Daoy (cell line): Measurements from ENCODE around the gene ITPR3. TPM values are rescaled to one million over a fixed set of nuclear protein-coding genes. Genes with fewer than 3 reads are reported as not detected.

Source experiments
- DNase-seq: peaks from one replicate; pipeline ENCODE4 v3.0.0-alpha.2; 2015; ENCODE audit warnings: low read depth
- total RNA-seq: library from RNA; depleted of rRNA; stranded (reverse); fragments of >200 nt; shearing (Covaris generic); gene quantifications from 2 replicates; pipeline ENCODE4 v1.2.3, GENCODE V29; 2014; rRNA removed

Gene ITPR3
- total RNA-seq, result 10.4 and 12.6 TPM in 2 replicates

DNA sequence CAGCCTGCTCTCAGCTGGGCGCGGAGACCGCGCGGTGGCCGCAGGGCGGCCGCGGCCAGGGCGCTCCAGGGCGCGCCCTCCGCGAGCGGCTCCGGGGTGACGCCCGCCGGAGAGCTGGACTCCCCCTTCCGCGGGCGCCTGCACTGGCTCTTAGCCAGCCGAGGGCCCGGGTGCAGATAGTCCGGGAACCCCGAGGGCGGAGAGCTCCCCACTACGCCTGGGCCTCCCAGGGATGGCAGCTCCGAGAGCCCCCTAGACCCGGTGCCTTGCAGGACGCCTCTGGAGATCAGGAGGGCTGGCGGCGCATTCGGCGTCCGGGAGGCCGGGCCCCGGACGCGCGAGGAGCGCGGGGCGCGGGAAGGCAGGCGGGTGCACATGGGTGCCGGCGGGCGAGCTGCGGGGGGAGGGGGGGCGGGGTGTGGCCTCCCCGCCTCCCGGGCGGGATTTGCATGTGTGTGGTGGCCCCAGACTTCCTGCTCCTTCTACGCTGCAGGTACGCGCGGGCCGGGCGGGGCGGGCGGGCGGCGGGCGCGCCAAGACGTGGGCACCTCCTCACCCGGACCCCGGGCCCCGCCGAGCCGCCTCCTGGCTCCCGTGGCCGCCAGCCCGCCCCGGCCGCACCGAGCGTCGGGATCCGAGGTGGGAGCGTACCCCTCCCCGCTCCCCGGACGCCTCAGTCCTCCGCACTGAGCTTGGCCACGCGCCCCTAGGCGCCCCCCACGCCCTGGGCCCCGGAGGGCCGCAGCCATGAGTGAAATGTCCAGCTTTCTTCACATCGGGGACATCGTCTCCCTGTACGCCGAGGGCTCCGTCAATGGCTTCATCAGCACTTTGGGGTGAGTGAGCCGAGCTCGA, at the start of gene ITPR3:
Gene ITPR3 (plus strand): TSS at position 467 of the 855 bp plus-strand sequence. CDS start 281 bp downstream, at position 748.
- DNase-seq, result peak; percentile 83

DNA sequence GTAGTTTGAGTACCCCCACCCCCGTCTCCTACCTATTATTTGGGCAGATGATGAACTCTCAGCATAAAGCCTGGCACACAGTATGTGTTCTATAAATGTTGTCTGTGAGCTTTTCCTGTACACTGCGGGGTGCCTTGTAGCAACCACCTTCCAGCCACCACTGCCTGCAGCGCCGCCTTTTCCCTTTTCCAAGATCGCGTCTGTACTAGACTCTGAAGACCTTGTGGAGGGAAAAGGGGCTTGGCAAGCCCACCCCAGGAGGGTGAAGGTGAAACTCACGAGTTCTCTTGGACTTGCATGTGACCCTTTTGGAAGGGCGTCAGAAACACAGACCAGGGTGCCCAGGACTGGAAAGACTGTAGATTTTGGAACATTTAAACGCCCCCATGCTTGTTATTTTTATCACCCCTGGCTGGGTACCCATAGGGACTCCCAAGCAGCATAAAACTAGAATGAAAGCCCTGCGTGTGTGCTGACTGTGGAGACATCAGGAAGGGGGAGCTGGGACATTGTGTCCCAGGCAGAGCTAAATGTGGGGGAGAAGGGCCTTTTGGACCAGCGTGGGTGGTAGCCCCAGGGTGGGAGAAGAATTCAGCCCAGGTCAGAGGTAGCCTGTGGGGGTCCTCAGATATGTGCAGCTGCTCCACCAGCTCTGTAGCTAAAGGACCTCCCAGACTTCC, 49.3 kb upstream of the ITPR3 start:
- DNase-seq, result no peak

DNA sequence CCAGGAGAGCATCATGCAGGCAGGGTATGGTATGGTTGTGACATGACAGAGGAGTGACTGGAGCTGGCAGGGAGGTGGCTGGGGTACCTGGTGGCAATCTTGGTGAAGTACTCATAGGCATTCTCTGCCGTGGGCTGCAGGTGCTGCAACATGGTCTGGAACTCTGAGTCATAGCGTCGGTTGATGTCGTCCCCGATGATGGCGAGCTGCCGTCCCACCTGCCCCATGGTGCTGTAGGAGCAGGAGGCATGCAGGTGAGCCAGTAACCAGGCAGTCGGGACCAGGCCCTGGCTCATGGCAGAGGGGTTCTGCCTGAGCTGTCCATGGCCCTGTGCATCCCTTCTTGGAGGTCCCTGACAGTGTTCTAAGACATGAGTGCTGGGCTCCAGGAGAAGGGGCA, 45.9 kb upstream of the ITPR3 start:
- no peak for DNase-seq

DNA sequence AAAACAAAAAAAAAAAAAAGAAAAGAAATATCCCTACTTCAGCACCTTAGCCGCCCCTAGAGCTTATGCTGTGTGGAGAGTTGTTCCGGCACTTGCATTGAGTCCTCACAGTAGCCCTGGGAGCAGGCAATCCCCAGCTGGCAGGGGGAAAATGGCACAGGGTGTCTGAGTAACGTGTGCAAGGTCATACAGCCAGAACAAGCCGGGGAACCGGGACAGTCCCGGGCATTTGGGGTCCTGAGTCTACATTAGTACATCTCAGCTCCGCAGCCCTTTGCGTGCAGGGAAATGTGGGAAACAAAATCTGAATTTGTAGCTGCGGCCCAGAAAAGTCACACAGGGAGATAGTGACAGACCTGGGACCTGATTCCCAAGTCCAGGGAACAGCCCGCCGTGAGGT, 44.5 kb upstream of the ITPR3 start:
- no peak for DNase-seq

DNA sequence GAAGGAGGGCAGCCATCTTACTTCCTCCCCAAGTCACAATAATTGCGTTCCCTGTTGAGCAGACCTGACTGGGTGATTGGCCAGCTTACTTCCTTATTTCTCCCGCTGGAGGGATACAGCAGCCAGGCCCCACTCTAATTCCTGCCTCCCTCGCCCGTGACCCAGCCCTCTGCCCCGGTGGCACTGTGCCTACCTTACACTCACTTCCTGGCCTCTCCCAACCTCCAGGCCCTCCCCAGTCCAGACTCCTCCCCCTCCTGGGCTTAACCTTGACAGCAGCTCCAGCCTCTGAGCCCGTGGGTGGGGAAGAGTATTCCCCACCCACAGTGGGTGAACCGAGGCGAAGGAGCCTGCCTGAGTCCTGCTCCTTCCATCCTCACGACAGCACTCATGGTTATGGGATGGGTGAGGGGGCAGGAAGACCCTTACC, 44.0 kb upstream of the ITPR3 start:
- DNase-seq, result peak; percentile 62

DNA sequence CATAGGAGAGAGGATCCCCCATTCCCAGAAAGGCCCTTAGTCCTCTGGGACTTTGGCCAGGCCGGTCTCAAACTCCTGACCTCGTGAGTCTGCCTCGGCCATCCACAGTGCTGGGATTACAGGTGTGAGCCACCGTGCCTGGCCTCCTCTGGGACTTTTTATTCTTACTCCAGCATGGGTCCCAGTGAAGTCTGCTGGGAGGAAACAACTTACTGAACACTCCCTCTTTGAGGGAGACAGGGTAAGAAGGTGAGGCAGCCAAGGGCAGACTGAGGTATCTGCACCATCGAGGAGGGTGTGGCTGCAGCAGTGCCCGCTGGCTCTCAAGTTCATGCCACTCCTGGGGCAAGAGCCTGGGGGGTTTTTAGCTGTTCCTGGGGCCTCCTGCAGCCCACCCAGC, 43.4 kb upstream of the ITPR3 start:
- no peak for DNase-seq

DNA sequence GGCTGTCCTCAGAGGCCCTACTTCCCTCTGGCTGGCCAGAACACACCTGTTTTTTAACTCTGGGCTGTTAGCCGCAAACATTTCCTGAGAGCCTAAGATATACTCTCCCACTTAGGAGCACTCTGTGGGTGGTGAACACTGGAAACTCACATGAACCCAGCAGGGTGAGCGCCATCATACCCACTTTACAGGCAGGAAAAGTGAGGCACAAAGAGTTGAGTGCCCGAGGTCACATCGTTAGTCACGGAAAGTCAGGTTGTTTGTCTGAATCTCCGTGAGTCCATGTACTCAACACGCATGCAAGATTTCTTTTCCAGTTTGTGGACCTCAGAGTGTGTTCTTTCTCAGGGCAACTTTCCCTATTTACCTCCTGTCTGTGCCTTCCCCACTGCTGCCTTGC, 43.0 kb upstream of the ITPR3 start:
- no peak for DNase-seq

DNA sequence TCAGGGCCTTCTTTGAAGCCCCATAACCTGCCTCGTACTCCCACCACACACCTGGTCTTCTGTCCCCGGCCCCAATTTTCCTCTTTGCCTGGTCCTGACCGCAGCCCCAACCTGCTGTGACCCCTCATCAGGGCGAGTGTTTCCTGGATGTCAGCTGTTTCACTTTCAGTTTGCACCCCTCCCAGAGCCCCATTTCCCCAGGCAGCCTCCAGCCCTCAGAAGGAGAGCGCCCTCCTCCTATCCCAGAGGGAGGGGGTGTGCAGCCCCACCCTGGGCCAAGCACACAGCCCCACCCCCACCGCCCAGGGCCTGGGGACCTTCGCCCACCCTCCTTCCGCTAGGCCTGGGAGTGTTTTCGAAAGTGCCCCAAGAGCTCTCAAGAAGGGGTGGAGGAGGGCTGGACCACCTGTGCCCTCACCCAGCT, 42.5 kb upstream of the ITPR3 start:
- no peak for DNase-seq

DNA sequence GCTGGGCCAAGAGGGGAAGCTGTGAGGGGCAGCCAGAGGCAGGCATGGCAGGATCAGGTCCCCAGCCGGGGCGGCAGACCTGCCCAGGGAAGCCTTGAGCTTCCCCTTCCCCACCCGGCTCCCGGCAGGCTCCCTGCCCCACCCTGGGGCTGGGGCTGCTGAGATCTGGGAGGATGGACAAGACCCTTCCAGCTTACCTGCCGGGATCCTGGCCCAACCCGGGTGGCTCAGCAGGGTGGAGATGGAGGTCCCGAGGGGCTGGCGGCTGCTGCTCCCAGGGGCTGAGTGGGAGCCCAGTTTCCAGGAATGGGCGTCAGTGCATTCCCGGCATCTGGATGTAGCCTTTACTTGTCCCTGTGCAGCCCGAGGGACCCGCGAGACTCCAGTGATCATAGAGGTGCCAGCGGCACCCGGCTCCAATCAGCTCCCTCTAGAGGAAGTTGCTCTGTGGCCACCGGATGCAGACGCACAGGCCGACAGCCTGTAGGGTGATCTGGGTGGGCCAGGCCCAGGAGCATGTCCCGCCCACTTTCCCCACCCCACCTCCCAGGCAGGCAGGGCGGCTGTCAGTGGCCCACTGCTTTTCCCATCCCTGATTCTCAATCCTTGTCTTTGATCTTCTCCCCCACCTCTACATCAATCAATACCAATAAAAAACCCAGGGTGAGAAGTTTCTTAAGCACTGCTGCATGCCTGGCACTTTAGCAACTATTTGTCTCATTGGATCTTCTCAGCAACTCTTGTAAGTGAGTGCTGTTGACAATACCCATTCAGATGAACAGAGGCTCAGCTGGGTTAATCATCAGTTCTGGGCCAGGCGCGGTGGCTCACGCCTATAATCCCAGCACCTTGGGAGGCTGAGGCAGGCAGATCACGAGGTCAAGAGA, 41.1 kb upstream of the ITPR3 start, which contains the start of gene BAK1:
Gene BAK1 (minus strand): TSS at position 449 of the 887 bp plus-strand sequence. CDS start 2,672 bp downstream, outside the sequence.
- peak; percentile 96 for DNase-seq

DNA sequence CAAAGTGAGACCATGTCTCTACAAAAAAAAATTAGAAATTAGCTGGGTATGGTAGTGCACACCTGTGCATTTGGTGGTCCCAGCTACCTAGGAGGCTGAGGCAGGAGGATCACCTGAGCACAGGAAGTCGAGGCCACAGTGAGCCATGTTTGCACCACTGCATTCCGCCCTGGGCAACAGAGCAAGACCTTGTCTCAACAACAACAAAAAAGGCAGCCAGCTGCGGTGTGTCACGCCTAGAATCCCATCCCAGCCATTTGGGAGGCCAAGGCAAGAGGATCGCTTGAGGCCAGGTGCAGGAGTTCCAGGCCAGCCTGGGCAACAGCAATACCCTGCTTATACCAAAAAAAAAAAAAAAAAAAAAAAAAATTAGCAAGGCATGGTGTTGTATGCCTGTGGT, 39.9 kb upstream of the ITPR3 start:
- DNase-seq, result no peak

DNA sequence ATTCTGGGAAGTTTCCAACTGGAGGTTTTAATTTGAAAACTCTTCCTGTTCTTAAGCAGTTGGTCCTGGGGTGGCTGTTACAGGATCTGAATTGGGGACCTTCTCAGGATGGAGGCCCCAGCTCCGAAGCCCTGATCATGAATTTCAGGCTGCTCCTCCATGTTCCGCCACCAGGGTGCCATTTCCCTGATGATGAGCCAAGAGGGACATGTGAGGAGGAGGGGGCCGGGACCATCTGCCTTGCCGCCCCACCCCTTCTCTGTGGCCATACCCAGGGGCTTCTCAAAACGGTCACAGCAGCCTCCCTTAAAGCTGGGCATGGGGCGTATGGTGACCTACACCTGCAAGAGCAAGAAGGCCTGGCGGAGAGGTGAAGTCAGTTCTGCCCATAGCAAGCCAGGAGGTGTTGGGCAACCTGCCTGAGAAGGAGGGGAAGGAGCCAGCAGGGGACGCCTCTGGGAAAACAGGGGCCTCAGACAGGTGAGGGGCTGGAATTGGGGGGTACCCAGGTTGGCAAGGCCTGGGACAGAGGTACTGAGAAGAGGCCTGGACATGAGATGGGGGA, 37.4 kb upstream of the ITPR3 start:
- no peak for DNase-seq

DNA sequence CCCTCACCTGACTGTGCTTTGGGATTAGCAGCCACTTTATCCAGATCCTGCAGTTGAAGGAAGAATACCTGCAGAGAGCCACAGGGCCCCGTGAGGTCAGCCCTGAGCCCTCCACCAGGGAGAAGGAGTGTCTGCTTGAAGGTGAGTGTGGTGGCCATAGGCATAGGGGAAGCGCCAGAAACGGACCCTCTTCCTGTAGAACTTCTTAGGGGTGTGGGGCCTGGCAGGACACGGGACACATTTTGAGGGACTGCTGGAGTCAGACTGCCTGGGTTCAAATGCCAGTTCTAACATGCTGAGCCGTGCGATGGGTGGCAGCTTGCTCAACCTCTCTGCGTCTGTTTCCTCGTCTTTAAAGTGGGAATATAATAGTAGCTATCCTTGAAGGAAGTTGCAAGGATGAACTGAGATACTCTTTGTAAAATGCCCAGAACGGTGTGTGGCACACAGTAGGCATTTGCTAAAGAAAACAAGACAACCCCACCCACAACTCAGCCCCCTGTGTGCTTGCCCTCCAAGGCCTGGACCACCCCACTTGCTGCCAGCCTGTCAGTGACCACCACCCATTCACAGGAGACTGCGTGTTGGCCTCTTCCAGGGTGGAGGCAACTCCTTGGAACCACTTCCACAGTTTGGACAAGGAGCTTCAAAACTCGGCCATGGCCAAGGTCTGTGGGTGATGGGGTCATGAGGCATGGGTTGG, 36.3 kb upstream of the ITPR3 start:
- DNase-seq, result no peak

DNA sequence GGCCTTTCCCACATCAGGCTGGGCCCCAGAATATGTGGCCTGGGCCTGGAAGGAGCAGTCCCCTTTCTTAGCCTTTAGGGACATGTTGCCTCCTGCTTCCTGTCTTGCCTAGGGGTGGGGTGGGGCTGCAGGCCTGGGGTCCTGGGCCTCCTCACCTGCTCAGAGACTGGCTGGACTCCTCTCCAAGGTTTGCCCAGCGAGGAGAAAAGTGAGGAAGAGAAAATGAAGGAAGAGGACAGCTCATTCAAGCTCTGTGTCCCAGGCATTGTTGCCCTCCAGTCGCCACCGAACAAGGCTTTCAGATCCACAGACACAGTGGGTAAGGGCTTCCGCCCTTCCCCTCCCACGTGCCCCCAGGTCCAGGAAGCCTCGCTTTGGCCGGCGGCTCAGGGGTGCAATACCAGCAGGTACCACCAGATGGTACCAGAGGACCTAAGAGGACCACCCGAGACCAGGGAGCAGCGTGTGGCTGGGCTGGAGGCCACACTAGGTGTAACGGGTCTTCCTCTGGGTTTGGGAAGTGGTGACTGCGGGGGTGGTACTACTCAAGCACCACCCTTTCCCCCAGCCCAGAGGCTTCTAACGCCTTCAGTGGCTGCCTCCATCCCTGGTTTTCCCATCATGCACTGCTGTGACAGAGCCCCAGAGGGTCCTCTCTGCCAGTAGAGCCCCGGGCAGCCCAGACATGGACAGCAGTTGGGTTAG, 35.6 kb upstream of the ITPR3 start:
- peak; percentile 88 for DNase-seq

DNA sequence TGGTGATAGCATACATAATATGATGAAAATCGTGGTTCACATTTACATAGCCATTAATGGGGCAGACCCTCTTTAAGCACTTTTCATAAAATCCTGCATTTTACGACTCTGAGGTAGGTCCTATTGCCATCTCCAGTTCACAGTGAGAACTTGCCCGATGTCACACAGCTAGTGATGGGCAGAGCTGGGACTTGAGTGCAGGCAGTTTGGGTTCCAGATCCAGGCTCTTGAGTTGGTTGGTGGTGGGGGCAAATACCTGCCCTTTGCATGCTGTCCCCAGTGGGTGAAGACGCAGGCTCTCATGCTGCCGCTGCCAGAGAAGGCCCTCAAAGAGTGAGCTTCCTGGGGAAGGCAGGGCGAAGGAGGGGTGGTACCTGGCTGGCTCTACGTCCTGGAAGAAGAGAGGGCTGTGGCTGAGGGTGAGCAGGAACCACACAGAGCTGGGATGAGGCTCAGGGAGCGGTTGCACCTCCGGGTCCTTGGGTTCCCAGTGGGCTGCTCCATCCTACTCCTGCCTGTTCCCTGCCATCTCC, 34.9 kb upstream of the ITPR3 start:
- DNase-seq, result no peak

DNA sequence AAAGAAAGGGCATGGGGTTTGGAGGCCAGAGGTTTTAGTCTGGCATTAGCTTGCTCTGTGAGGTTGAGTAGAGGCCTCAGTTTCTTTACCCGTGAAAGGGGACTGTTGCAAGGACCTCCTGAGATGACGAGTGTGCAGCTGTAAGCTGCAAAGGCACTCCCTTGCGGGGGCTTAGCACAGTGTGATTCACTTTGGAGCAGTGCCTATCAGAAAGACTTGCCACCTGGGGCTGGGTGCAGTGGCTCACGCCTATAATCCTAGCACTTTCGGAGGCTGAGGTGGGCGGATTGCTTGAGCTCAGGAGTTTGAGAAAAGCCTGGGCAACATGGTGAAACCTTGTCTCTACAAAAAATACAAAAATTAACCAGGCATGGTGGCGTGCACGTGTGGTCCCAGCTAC, 33.6 kb upstream of the ITPR3 start:
- DNase-seq, result peak; percentile 35

DNA sequence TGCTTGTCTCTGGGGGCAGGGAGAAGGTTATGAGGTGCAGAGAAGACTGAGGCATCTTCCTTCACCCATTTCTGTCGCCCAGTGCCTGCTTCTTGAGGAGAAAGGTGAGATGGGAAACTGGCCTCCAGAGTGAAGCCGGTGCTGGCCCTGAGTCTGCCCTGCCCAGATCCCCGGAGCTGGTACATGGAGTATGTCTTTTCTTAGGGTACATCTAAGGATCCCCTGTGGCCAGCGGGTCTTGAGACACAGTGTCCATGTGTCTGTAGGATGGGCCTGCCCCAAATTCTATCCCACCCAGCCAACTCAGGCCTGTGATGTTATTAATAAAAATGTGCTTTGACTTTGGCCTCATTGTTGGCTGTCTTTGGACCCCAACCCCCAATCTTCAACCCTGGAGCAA, 32.2 kb upstream of the ITPR3 start:
- no peak for DNase-seq

DNA sequence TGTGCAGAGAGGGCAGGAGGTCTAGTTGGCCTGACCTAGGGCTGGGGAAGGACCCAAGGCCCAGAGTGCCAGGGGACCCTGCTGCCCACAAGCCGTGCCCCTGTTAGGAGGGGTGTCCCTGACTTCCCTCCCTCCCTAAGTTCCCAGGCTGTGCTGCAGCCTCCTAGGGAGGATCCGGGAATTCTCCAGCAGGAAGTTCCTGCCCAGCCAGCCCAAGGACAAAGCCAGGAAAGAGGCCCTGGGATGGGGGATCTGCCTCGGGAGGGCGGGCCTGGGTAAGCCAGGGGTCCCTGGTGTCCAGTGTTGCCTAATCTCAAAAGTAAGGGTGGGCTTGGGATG, 31.8 kb upstream of the ITPR3 start:
- DNase-seq, result no peak

DNA sequence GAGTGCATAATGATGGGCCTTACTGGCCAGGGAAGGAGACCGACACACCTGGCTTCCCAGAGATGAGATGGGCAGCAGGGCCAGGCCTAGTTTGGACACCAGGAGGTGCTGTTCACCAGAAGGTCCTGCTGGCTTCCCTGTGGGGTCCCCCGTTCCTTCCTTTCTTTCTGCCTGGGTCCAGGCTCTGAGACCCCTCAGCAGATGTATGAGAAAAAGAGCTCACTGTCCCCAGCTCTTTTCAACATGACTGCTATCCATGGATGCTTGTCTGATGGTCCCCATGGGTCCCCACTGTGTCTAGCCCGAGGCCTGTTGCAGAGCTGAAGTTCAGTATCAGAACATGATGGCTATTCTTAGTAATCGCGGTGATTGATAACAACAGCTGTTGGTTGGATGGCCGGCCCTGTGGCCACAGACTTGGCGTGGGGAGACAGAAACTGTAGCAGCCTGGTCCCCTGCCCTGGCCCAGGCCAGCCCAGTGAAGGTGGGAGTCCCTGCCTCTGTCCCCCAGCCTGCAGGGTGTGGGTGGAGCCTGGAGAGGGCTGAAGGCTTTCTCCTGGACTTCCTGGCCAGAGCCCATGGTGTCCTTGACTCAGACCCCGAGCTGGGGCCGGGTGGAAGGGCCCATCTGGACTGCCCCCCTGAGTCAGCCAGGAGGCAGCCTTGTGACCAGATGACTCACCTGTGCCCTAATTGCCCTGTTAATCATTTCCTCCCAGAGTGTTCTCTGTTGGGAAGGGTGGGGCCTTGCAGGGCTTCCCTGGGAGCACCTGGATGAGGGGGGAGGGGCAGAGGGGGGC, 31.2 kb upstream of the ITPR3 start:
- DNase-seq, result peak; percentile 97

DNA sequence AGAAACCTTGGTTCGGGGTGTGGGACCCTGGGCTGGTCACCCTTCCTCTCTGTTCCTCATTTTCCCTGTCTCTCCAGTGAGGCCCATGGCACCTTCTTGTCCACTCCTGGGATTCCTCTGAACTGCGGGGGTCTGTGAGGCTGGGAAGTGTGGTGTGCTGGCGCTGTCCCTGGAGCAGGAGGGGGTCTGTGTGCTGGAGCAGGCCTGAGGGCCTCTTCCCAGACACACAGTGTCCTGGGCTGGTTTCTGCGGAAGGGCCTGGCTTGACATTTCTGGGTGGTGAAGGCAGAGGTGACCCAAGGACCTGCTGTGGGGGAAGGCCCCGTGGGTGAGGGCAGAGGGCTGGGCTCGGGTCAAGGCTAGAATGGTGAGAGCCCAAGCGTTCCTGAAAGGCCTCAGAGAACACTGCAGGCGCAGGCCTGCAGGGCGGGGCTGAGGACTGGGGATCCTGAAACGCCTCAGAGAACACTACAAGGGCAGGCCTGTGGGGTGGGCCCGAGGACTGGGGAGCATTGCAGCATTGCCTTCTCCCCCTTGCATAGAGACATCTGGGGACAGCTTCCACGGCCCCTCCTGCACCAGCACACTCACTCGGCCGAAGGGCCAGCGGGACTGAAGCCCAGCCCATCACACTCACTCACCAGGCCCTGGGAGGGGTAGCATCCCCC, 30.5 kb upstream of the ITPR3 start:
- DNase-seq, result peak; percentile 41
